Heart left ventricle (tissue), 13 donors: Measurements from ENCODE around the gene ZNF445.
A peak's percentile ranks its signal among the peaks of the same experiment; 100 is the strongest.

Source experiments
- CTCF ChIP-seq, 12 donors: fragments of 200-600 bp; sonication (generic) in 4 of 12; IDR thresholded peaks; one replicate each; pipeline versions ENCODE4 v1.5.0 to v1.8.0; 2018 to 2022; ENCODE audit warnings: antibody characterized with exemption in 12 of 12, mild to moderate bottlenecking in 5 of 12
- POLR2A ChIP-seq, 2 donors: fragments of 450-650 bp; IDR thresholded peaks; one replicate each; pipeline ENCODE4 v1.6.1; 2017; ENCODE audit warnings: antibody characterized with exemption in 2 of 2, mild to moderate bottlenecking in 2 of 2, moderate library complexity in 2 of 2
- donor health status: ischemic (EF 13 %, LVEDD 7.1; RV severe dilation, severe dysfunction).
- donor health status: DM: no; HTN: yes; CAD: no.
- donor health status: DM: no; HTN: no; CAD: no.
- donor health status: ischemic (EF 25% LVEDD 6.9; RV normal size, moderate dysfunction).
- donor health status: ischemic (EF 25% LVEDD 5.7; RV mildly dilated, moderate dysfunction).
- donor health status: ischemic (EF 35%, LVEDD 5.7; RV mildly dilated, moderate dysfunction).
- donor health status: nonischemic (EF 11% LVEDD 7.7; RV severe dilation, severe dysfunction).
- donor health status: DM: yes; HTN: yes; CAD: no.
- donor health status: PGD.
- donor health status: ischemic (EF 29% LVEDD 5.4; RV normal size, mild dysfunction).
- donor health status: nonischemic (EF 23%, LVEDD 6.1; RV moderate dilation, normal function).

DNA sequence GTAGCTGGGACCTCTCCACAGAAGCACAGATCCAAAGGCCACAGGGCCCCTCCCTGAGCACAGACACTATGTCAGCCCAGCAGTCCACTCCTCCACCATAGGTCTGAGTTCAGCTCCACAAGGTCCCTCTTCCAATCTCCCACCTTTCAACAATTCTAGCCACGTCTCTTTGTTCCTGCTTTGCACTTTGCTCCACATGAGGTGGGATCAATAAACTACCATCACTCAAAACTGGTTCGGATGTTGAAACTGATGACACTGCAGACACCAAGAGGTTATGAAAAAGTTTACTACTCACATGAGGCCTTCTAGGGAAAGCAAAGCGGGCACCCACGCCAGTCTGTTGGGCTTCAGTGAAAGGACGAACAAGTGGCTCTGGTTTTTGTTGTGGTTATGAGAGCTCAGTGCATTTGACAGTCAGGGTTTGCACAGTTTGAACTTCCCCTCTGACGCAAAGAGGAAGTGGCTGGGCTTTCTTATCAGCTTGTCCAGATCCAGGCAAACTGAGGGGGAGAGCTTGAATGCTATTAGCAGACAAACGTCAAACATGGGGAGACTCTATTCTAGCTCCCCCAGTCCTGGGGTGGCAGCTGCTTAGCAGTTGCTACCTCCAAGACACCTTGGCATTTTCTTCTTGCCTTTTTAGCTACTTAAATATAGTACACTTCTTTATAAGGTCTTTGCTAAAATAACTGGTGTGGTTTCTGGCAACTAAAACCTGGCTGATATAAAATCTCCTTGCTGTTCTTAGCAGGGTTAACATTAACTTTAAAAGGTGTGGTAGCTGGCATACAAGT lies 37.8 kb downstream of the ZNF445 start:
- no peak for TF ChIP-seq CTCF (IDR thresholded peaks at IDR 0.05)
- TF ChIP-seq POLR2A (IDR thresholded peaks at IDR 0.05): peak in 1 of 2 donors; percentile 40
